ENCODE measurements around the gene HSD11B1. TPM values are rescaled to one million over a fixed set of nuclear protein-coding genes. Genes with fewer than 3 reads are reported as not detected.
A peak's percentile ranks its signal among the peaks of the same experiment; 100 is the strongest.

Gene HSD11B1
- total RNA-seq, 2 experiments from 2014 or later, result 6.7 to 8.0 TPM

GRCh38 chr1:209761011-209761635 is 56.5 kb downstream of the HSD11B1 start:
- H3K36me3 Mint-ChIP-seq (ENCODE audit: low read depth), result peaks cover 85% of the 10 kb centered on the region
- peak overlapping the region; percentile 17 for H3K4me3 Mint-ChIP-seq
- no peak for DNase-seq
- CTCF ChIA-PET, result interaction anchor here (1.0 to 6.8 kb wide), 8 partner anchors 7 to 194 kb away, joined by 3 to 49 read pairs (median 6); no protein-coding TSS in a partner anchor
- H3K27me3 Mint-ChIP-seq (ENCODE audit: low read depth), result no peaks in the 10 kb centered on the region
- no peaks in the 10 kb centered on the region for H3K9me3 Mint-ChIP-seq
- H3K27ac Mint-ChIP-seq, result peak overlapping the region; percentile 71
- peaks cover 67% of the 10 kb centered on the region for H3K4me1 Mint-ChIP-seq (ENCODE audit: low read depth)
- intact Hi-C loops (cut with micrococcal nuclease), result loop anchor here (10.0 kb wide), 1 partner anchor 1814 kb away; the partner anchor contains the start of gene SLC30A1

GRCh38 chr1:209766051-209766450 is 61.4 kb downstream of the HSD11B1 start:
- Mint-ChIP-seq H3K36me3 (ENCODE audit: low read depth) (peaks cover 64% of the 10 kb centered on the region), H3K27ac (no peak overlapping the region), H3K9me3 (no peaks in the 10 kb centered on the region), H3K4me3 (no peak overlapping the region), H3K27me3 (ENCODE audit: low read depth) (no peaks in the 10 kb centered on the region), H3K4me1 (ENCODE audit: low read depth) (peaks cover 35% of the 10 kb centered on the region)
- CTCF ChIA-PET, result interaction anchor here (1.6 to 6.1 kb wide), 4 partner anchors 9 to 57 kb away, joined by 4 to 77 read pairs (median 28); partner anchors contain the start of gene TRAF3IP3
- intact Hi-C loops (cut with micrococcal nuclease), result loop anchor here (5.0 to 10.0 kb wide), 2 partner anchors 681 to 1809 kb away; partner anchors contain the start of gene SLC30A1
- peak; percentile 60 for DNase-seq

GRCh38 chr1:209767096-209767495 is 62.5 kb downstream of the HSD11B1 start:
- no peaks in the 10 kb centered on the region for H3K27me3 Mint-ChIP-seq (ENCODE audit: low read depth)
- intact Hi-C loops (cut with micrococcal nuclease), result loop anchor here (5.0 to 10.0 kb wide), 2 partner anchors 680 to 1808 kb away; partner anchors contain the start of gene SLC30A1
- CTCF ChIA-PET, result interaction anchor here (0.9 to 6.1 kb wide), 7 partner anchors 10 to 201 kb away, joined by 3 to 77 read pairs (median 4); partner anchors contain the start of gene TRAF3IP3
- H3K36me3 Mint-ChIP-seq (ENCODE audit: low read depth), result peaks cover 53% of the 10 kb centered on the region
- no peaks in the 10 kb centered on the region for H3K9me3 Mint-ChIP-seq
- no peak for DNase-seq
- no peak overlapping the region for H3K27ac Mint-ChIP-seq
- H3K4me1 Mint-ChIP-seq (ENCODE audit: low read depth), result peaks cover 25% of the 10 kb centered on the region
- H3K4me3 Mint-ChIP-seq, result no peak overlapping the region

- Mint-ChIP-seq H3K27ac (no peak overlapping the region), H3K4me3 (no peak overlapping the region), H3K36me3 (ENCODE audit: low read depth) (peaks cover 47% of the 10 kb centered on the region), H3K4me1 (ENCODE audit: low read depth) (peaks cover 19% of the 10 kb centered on the region), H3K9me3 (no peaks in the 10 kb centered on the region), H3K27me3 (ENCODE audit: low read depth) (no peaks in the 10 kb centered on the region)
- intact Hi-C loops (cut with micrococcal nuclease), result loop anchor here (1.0 to 10.0 kb wide), 11 partner anchors 11 to 1807 kb away; partner anchors contain the start of genes C1orf74, SLC30A1 and TRAF3IP3
- DNase-seq, result no peak
- CTCF ChIA-PET, result interaction anchor here (0.8 to 6.1 kb wide), 6 partner anchors 10 to 202 kb away, joined by 3 to 77 read pairs (median 5); partner anchors contain the start of genes C1orf74 and TRAF3IP3
Measured at GRCh38 chr1:209767706-209768105, 63.1 kb downstream of the HSD11B1 start.

- CTCF ChIA-PET, result interaction anchor here (1.2 to 6.1 kb wide), 4 partner anchors 11 to 58 kb away, joined by 3 to 77 read pairs (median 28); partner anchors contain the start of genes C1orf74 and TRAF3IP3
- Mint-ChIP-seq H3K9me3 (no peaks in the 10 kb centered on the region), H3K27me3 (ENCODE audit: low read depth) (no peaks in the 10 kb centered on the region), H3K27ac (no peak overlapping the region), H3K4me1 (ENCODE audit: low read depth) (peaks cover 12% of the 10 kb centered on the region), H3K36me3 (ENCODE audit: low read depth) (peaks cover 46% of the 10 kb centered on the region), H3K4me3 (no peak overlapping the region)
- peak; percentile 96 for DNase-seq
- intact Hi-C loops (cut with micrococcal nuclease), result loop anchor here (1.0 to 10.0 kb wide), 11 partner anchors 12 to 1806 kb away; partner anchors contain the start of genes C1orf74, SLC30A1 and TRAF3IP3
Measured at GRCh38 chr1:209768354-209768774, 63.7 kb downstream of the HSD11B1 start.

GRCh38 chr1:209769171-209769904 is 64.7 kb downstream of the HSD11B1 start:
- Mint-ChIP-seq H3K27ac (no peak overlapping the region), H3K9me3 (no peaks in the 10 kb centered on the region), H3K4me3 (no peak overlapping the region), H3K36me3 (ENCODE audit: low read depth) (peaks cover 42% of the 10 kb centered on the region), H3K27me3 (ENCODE audit: low read depth) (no peaks in the 10 kb centered on the region), H3K4me1 (ENCODE audit: low read depth) (peaks cover 10% of the 10 kb centered on the region)
- peak; percentile 92 for DNase-seq
- CTCF ChIA-PET, result interaction anchor here (0.6 to 6.1 kb wide), 9 partner anchors 12 to 96 kb away, joined by 3 to 77 read pairs (median 6); partner anchors contain the start of genes C1orf74, TRAF3IP3 and UTP25
- intact Hi-C loops (cut with micrococcal nuclease), result loop anchor here (1.0 to 10.0 kb wide), 4 partner anchors 58 to 1805 kb away; partner anchors contain the start of genes SLC30A1 and UTP25

- H3K27me3 Mint-ChIP-seq (ENCODE audit: low read depth), result no peaks in the 10 kb centered on the region
- DNase-seq, result peak; percentile 37
Measured at GRCh38 chr1:209769971-209770370, 65.3 kb downstream of the HSD11B1 start.

GRCh38 chr1:209770636-209771415 is 66.2 kb downstream of the HSD11B1 start:
- DNase-seq, result no peak
- intact Hi-C loops (cut with micrococcal nuclease), result no loop called here
- Mint-ChIP-seq H3K9me3 (no peaks in the 10 kb centered on the region), H3K27ac (no peak overlapping the region), H3K4me1 (ENCODE audit: low read depth) (peaks cover 17% of the 10 kb centered on the region), H3K27me3 (ENCODE audit: low read depth) (no peaks in the 10 kb centered on the region), H3K36me3 (ENCODE audit: low read depth) (peaks cover 48% of the 10 kb centered on the region), H3K4me3 (no peak overlapping the region)
- CTCF ChIA-PET, result interaction anchor here (1.3 to 6.1 kb wide), 2 partner anchors 20 to 46 kb away, joined by 6 to 77 read pairs; no protein-coding TSS in a partner anchor

More at GRCh38 chr1:209769971-209770370, 65.3 kb downstream of the HSD11B1 start:
- CTCF ChIA-PET, result interaction anchor here (0.7 to 6.1 kb wide), 8 partner anchors 13 to 97 kb away, joined by 3 to 77 read pairs (median 6); partner anchors contain the start of genes C1orf74, TRAF3IP3 and UTP25
- Mint-ChIP-seq H3K9me3 (no peaks in the 10 kb centered on the region), H3K4me1 (ENCODE audit: low read depth) (peaks cover 13% of the 10 kb centered on the region), H3K36me3 (ENCODE audit: low read depth) (peaks cover 46% of the 10 kb centered on the region), H3K27ac (no peak overlapping the region), H3K4me3 (no peak overlapping the region)
- intact Hi-C loops (cut with micrococcal nuclease), result loop anchor here (1.0 to 10.0 kb wide), 4 partner anchors 57 to 1805 kb away; partner anchors contain the start of genes SLC30A1 and UTP25

GRCh38 chr1:209772126-209772525 is 67.5 kb downstream of the HSD11B1 start:
- Mint-ChIP-seq H3K36me3 (ENCODE audit: low read depth) (peaks cover 48% of the 10 kb centered on the region), H3K27ac (no peak overlapping the region), H3K4me1 (ENCODE audit: low read depth) (peaks cover 24% of the 10 kb centered on the region), H3K27me3 (ENCODE audit: low read depth) (no peaks in the 10 kb centered on the region), H3K4me3 (no peak overlapping the region), H3K9me3 (no peaks in the 10 kb centered on the region)
- no peak for DNase-seq
- CTCF ChIA-PET, result interaction anchor here (1.0 to 1.9 kb wide), 3 partner anchors 12 to 51 kb away, joined by 5 to 7 read pairs (median 6); no protein-coding TSS in a partner anchor
- intact Hi-C loops (cut with micrococcal nuclease), result no loop called here

- peak overlapping the region; percentile 69 for H3K27ac Mint-ChIP-seq
- peaks cover 53% of the 10 kb centered on the region for H3K36me3 Mint-ChIP-seq (ENCODE audit: low read depth)
- no peaks in the 10 kb centered on the region for H3K27me3 Mint-ChIP-seq (ENCODE audit: low read depth)
- no peak for DNase-seq
- H3K9me3 Mint-ChIP-seq, result no peaks in the 10 kb centered on the region
- intact Hi-C loops (cut with micrococcal nuclease), result no loop called here
- peaks cover 40% of the 10 kb centered on the region for H3K4me1 Mint-ChIP-seq (ENCODE audit: low read depth)
- H3K4me3 Mint-ChIP-seq, result no peak overlapping the region
- CTCF ChIA-PET, result interaction anchor here (0.7 to 2.1 kb wide), 5 partner anchors 9 to 62 kb away, joined by 3 to 9 read pairs (median 4); partner anchors contain the start of genes C1orf74 and TRAF3IP3
Measured at GRCh38 chr1:209774592-209774991, 69.9 kb downstream of the HSD11B1 start.

- Mint-ChIP-seq H3K27ac (peak overlapping the region; percentile 69), H3K36me3 (ENCODE audit: low read depth) (peaks cover 61% of the 10 kb centered on the region), H3K27me3 (ENCODE audit: low read depth) (no peaks in the 10 kb centered on the region), H3K9me3 (no peaks in the 10 kb centered on the region), H3K4me1 (ENCODE audit: low read depth) (peaks cover 48% of the 10 kb centered on the region), H3K4me3 (no peak overlapping the region)
- intact Hi-C loops (cut with micrococcal nuclease), result no loop called here
- DNase-seq, result no peak
- CTCF ChIA-PET, result interaction anchor here (0.6 to 1.7 kb wide), 2 partner anchors 48 to 1831 kb away, joined by 3 to 9 read pairs; no protein-coding TSS in a partner anchor
Measured at GRCh38 chr1:209775678-209776077, 71.0 kb downstream of the HSD11B1 start.
